Activated CD4-positive, alpha-beta T cell treated with anti-CD3 and anti-CD28 coated beads for 36 hours (primary cell): ENCODE data around the gene DUSP10. TPM values are rescaled to one million over a fixed set of nuclear protein-coding genes. Genes with fewer than 3 reads are reported as not detected.
A peak's percentile ranks its signal among the peaks of the same experiment; 100 is the strongest.

Source experiments
- ATAC-seq: fragments of 200-7000 bp; cut with Tn5 transposase; one replicate; pipeline ENCODE4 v1.10.0; 2021; ENCODE audit warnings: mild to moderate bottlenecking, moderate library complexity
- CTCF ChIA-PET: fragments of 350-600 bp; sonication (Branson Sonifier 250); formaldehyde crosslinking; loops from one replicate; lab custom pipeline; 2021; ENCODE audit warnings: antibody characterized with exemption; lab: Charles Lee
- POLR2A ChIA-PET: fragments of 350-600 bp; sonication (Branson Sonifier 250); formaldehyde crosslinking; loops from one replicate; lab custom pipeline; 2021; ENCODE audit warnings: antibody characterized with exemption, inconsistent platforms; lab: Charles Lee
- DNase-seq: peaks from one replicate; pipeline ENCODE4 v3.0.0-alpha.2; 2020
- H3K27ac Mint-ChIP-seq: one replicate; pipeline ENCODE4 v1.8.0; 2021; ENCODE audit warnings: mixed read lengths
- H3K27me3 Mint-ChIP-seq: one replicate; pipeline ENCODE4 v1.8.0; 2021; ENCODE audit warnings: mixed read lengths
- H3K36me3 Mint-ChIP-seq: one replicate; pipeline ENCODE4 v1.8.0; 2021; ENCODE audit warnings: low read depth, mixed read lengths
- H3K4me1 Mint-ChIP-seq: one replicate; pipeline ENCODE4 v1.8.0; 2021; ENCODE audit warnings: mixed read lengths
- H3K4me3 Mint-ChIP-seq: one replicate; pipeline ENCODE4 v1.8.0; 2021; ENCODE audit warnings: mild to moderate bottlenecking, moderate library complexity, mixed read lengths
- H3K9me3 Mint-ChIP-seq: one replicate; pipeline ENCODE4 v1.8.0; 2021; ENCODE audit warnings: low read depth, mixed read lengths
- intact Hi-C, 2 experiments: fragments of 100-400 bp; cut with DNase I in 1 of 2; cut with micrococcal nuclease in 1 of 2; formaldehyde crosslinking; loops; one replicate each; pipeline versions ENCODE4 v1.14.2 to v1.15.1; 2022 to 2024; cut with DNase I, micrococcal nuclease
- total RNA-seq, 2 experiments: library from RNA; stranded (reverse); gene quantifications; one replicate each; pipeline ENCODE4 v1.2.3, GENCODE V29; 2021

The DUSP10 gene
- total RNA-seq, 2 experiments from 2014 or later = 7.3 to 9.2 TPM

DNA sequence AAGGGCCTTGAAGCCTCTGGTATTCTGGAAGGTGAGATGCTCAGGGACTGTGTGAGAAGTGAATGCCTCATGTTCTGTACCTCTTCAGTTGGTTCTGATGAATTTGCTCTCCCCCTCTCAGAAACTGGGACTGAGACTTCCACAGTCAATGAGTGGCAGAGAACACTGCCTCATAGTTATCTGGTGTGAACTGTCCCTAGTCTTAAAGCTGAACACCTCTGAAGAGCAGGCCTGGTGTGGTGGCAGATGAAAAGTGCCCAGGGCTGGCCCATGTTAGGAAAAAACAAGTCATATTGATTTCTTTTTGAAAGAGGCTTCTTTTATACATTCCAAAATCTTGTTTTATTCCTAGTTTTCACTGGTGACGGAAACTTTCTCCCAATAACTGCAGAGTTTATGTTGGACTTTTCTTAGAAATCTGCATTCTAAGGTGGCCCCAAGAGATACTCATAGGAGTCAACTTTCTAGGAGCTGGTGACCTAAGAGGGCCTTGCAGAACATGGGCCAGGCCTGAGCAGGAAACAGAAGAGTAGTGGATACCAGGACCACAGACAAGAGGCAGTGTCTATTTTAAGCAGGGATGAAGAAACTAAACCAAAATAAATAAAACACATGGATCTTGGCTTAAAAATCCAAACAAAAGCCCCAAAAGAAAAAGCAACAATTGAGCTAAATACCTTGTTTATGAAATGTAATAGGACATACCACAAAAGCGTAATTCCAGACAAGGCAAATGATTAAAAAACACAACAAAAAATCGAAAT is 19.5 kb downstream of the DUSP10 start:
- no peak overlapping the region for H3K27ac Mint-ChIP-seq
- H3K36me3 Mint-ChIP-seq = peaks cover 35% of the 10 kb centered on the region
- H3K27me3 Mint-ChIP-seq = no peaks in the 10 kb centered on the region
- intact Hi-C loops = no loop called here
- peaks cover 50% of the 10 kb centered on the region for H3K4me1 Mint-ChIP-seq
- DNase-seq = no peak
- ATAC-seq = no peak
- no peak overlapping the region for H3K4me3 Mint-ChIP-seq
- ChIA-PET POLR2A (no interaction called here), CTCF (interaction anchor here (1.2 to 2.1 kb wide), 3 partner anchors 9 to 12 kb away, joined by 4 to 5 read pairs (median 5); no protein-coding TSS in a partner anchor)
- H3K9me3 Mint-ChIP-seq = peaks cover 9% of the 10 kb centered on the region

DNA sequence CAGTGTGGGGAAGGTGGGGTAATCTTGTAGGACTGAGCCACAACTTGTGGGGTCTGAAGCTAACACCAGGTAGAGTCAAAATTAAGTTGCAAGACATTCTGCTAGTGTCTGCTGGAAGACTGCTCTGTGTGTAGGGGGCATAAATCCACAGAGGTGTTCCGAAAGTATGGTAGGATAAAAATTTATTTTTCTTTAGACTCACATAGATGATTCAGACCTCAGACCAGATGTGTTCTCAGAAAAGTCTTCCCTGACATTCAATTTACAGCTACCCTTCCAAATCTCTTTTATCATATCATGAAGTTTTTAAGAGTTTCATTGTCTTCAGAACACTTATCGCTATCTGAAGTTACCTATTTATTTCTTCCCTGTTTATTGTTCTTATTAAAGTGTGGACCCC is 21.3 kb downstream of the DUSP10 start:
- POLR2A ChIA-PET = no interaction called here
- Mint-ChIP-seq H3K27ac (no peak overlapping the region), H3K36me3 (peaks cover 33% of the 10 kb centered on the region), H3K27me3 (no peaks in the 10 kb centered on the region), H3K4me1 (peaks cover 41% of the 10 kb centered on the region), H3K9me3 (peaks cover 9% of the 10 kb centered on the region), H3K4me3 (no peak overlapping the region)
- DNase-seq = no peak
- ATAC-seq = no peak
- intact Hi-C loops = no loop called here
- CTCF ChIA-PET = interaction anchor here (1.3 kb wide), 1 partner anchor 8 kb away, joined by 4 read pairs; no protein-coding TSS in a partner anchor

DNA sequence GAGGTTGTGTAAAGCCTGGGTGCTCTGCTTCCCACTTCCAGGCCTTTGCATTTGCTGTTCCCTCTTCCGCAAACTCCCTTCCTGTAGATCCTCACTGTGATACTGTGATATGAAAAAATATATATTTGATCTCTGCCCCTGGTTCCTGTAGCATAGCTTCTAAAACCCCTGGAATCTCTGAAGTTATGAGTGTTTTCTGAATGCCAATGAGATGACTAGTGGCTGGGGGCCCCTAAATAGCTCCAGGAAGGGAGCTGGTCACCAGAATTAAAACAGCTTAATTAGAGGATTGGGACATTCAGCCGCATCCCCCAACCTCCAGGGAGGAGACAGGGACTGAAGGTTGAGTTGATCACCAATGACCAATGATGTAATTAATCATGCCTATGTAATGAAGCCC is 21.9 kb downstream of the DUSP10 start:
- Mint-ChIP-seq H3K4me1 (peaks cover 39% of the 10 kb centered on the region), H3K36me3 (peaks cover 32% of the 10 kb centered on the region), H3K4me3 (no peak overlapping the region), H3K27ac (no peak overlapping the region), H3K9me3 (peaks cover 9% of the 10 kb centered on the region), H3K27me3 (no peaks in the 10 kb centered on the region)
- CTCF ChIA-PET = interaction anchor here (0.6 to 1.3 kb wide), 2 partner anchors 9 to 150 kb away, joined by 3 to 4 read pairs; no protein-coding TSS in a partner anchor
- intact Hi-C loops = no loop called here
- DNase-seq = no peak
- ATAC-seq = no peak
- POLR2A ChIA-PET = no interaction called here

DNA sequence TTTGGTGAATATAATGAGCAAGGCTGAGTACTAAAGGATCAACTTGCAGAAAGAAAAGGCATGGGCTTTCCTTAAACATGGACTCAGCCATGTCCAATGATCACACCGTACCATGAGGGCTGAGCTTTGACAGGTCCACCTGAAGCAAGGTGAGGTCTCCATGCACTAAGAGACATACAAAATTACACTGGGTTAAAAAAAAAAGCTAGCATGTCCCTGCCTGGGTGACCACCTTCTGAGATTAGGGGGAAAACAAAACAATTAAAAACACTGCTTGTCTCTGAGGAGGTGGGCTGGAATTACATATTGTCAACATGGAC is 22.7 kb downstream of the DUSP10 start:
- CTCF ChIA-PET = interaction anchor here (0.6 kb wide), 1 partner anchor 150 kb away, joined by 3 read pairs; no protein-coding TSS in a partner anchor
- Mint-ChIP-seq H3K4me3 (no peak overlapping the region), H3K27me3 (no peaks in the 10 kb centered on the region), H3K4me1 (peaks cover 41% of the 10 kb centered on the region), H3K27ac (no peak overlapping the region), H3K9me3 (peaks cover 4% of the 10 kb centered on the region), H3K36me3 (peaks cover 32% of the 10 kb centered on the region)
- POLR2A ChIA-PET = interaction anchor here (0.9 kb wide), 1 partner anchor 30 kb away, joined by 4 read pairs; no protein-coding TSS in a partner anchor
- no peak for DNase-seq
- no peak for ATAC-seq
- intact Hi-C loops = no loop called here

DNA sequence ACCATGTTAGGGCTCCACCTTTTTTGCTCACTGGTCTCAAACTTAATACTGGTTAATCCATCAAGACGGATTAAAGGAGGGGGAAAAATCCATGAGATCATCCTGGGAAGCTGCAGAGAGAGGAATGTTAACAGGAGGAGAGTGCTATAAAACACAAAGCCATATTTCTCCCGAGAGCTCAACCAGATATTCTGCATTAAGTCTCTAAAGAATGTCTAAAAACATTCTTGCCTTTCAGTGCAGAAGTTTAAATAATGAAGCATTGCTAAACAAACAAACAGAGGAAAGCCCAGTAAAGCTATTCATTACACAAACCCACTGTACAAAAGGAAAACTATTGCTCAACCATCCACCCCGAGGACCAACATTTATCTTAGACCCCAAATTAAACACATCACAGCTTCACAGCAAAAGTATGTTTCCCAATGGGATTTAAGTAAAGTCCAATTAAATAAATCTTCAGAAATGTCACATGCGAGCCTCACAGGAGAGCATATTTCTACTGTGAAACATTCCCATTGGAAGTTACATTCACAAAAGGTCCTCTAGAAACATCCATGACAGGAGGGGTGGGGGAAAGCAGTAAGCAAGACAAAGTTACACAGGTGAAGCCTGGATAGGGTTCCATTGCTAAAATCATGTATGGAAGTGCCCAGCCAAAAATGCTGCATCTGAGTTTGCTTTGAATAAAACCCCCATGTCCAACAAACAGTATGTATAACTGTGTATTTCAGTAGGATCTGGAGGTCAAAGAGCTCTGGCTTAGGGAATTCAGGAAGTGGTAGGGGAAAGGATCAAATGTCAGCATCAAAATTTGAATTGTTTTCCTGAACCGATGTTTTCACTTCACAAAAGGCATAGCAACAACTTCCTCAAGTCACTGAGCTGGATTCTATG is 23.3 kb downstream of the DUSP10 start:
- DNase-seq = no peak
- intact Hi-C loops = no loop called here
- ATAC-seq = no peak
- Mint-ChIP-seq H3K9me3 (peaks cover 3% of the 10 kb centered on the region), H3K36me3 (peaks cover 27% of the 10 kb centered on the region), H3K4me1 (peaks cover 44% of the 10 kb centered on the region), H3K27ac (no peak overlapping the region), H3K27me3 (no peaks in the 10 kb centered on the region), H3K4me3 (no peak overlapping the region)
- ChIA-PET CTCF (interaction anchor here (0.8 kb wide), 1 partner anchor 14 kb away, joined by 3 read pairs; no protein-coding TSS in a partner anchor), POLR2A (interaction anchor here (0.9 kb wide), 1 partner anchor 29 kb away, joined by 4 read pairs; no protein-coding TSS in a partner anchor)

DNA sequence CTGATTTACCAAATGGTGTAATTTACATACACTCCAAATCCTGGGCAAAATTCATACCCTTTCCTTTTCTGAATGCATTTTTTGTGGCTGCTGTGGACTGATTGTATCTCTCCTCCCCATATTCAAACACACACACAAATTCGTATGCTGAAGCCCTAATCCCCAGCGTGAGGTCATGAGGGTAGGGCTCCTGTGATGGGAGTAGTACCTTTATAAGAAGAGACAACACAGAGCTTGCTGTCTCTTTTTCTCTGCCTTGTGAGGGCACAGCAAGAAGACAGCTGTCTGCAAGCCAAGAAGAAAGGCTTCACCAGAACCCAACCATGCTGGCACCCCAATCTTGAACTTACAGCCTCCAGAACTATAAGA is 24.4 kb downstream of the DUSP10 start:
- ATAC-seq (no peak), DNase-seq (no peak)
- H3K36me3 Mint-ChIP-seq = peaks cover 15% of the 10 kb centered on the region
- no peak overlapping the region for H3K27ac Mint-ChIP-seq
- no peak overlapping the region for H3K4me3 Mint-ChIP-seq
- CTCF ChIA-PET = interaction anchor here (1.0 kb wide), 1 partner anchor 150 kb away, joined by 3 read pairs; no protein-coding TSS in a partner anchor
- peaks cover 46% of the 10 kb centered on the region for H3K4me1 Mint-ChIP-seq
- POLR2A ChIA-PET = no interaction called here
- H3K27me3 Mint-ChIP-seq = no peaks in the 10 kb centered on the region
- intact Hi-C loops = no loop called here
- H3K9me3 Mint-ChIP-seq = peaks cover 3% of the 10 kb centered on the region

DNA sequence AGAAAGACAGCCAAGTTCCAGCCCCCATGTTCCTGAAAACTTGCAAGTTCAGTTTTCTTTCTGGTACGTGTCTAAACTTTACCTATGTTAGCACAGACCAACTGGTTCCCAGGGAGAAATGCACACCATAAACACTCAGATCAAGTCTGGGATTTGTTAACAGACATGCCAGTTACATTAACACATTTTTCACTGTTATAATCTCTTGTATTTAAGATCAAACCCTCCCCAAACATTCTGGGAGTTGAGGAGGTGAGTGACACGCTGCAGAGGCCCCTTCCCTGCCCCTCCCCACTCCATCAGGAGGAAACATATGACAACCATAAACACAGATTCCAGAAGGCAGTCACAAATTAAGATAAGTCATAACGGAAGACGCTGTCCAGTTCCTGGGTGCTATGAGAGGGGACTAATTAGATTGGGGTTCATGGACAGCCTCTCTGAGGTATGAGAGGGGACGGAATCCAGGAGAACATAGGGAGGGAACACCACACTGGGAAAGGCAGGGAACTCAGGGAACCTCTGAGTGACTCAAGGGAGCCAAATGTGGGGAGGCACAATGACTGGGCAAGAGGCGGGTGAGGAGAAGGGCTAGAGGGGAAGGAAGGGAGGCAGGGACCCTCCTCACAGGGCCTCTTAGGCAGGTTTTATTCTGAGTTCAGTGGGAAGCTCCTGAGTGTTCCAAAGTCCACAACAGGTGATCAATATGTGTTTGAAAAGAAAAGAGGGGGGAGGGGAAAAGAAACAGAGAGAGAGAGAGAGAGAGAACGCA is 25.0 kb downstream of the DUSP10 start:
- H3K4me3 Mint-ChIP-seq = no peak overlapping the region
- H3K36me3 Mint-ChIP-seq = peaks cover 12% of the 10 kb centered on the region
- H3K27me3 Mint-ChIP-seq = no peaks in the 10 kb centered on the region
- ChIA-PET CTCF (interaction anchor here (1.0 kb wide), 1 partner anchor 151 kb away, joined by 3 read pairs; no protein-coding TSS in a partner anchor), POLR2A (no interaction called here)
- no peak overlapping the region for H3K27ac Mint-ChIP-seq
- DNase-seq = no peak
- H3K9me3 Mint-ChIP-seq = peaks cover 3% of the 10 kb centered on the region
- intact Hi-C loops = no loop called here
- ATAC-seq = no peak
- peaks cover 47% of the 10 kb centered on the region for H3K4me1 Mint-ChIP-seq

DNA sequence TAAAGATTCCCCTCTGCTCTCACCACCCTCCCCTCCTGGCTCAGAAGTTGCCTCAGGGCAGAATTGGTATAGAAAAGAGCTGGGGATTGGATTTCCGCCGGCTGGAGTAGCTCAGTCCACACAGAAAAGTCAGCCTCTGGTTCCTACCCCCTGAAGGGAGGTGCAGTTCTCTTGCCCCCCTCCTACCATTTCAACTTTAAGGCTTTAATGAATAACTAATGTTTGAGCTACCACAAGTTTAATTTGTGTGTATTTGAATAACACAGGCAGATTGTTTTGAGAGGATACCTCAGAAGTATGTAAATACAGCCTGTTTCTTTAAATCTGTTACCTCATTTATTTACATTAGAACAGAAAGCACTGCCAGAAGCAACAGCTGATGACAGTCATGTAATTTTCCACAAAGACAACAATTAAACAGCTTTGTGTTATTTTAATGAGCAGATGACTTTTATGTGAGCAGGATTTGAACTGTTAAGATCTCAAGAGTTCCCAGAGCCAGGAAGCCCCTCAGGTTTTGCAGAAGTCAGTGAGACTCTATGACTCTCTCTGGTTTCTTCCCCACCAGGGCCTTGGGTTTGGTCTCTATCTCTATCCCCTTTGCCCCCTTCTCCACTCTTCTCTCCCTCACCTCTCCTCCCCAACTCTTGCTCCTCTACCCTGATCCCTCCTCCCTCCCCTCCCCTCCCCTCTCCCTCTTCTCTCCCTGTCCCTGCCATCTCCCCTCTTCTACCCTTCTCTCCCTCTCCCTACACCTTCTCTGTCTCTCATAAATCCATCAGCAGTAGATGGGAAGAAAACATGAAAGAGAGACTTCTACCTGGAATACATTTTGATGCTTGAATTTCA is 26.3 kb downstream of the DUSP10 start:
- H3K4me1 Mint-ChIP-seq = peaks cover 57% of the 10 kb centered on the region
- no peaks in the 10 kb centered on the region for H3K27me3 Mint-ChIP-seq
- DNase-seq (no peak), ATAC-seq (no peak)
- no peak overlapping the region for H3K4me3 Mint-ChIP-seq
- H3K9me3 Mint-ChIP-seq = peaks cover 3% of the 10 kb centered on the region
- ChIA-PET POLR2A (interaction anchor here (1.4 kb wide), 1 partner anchor 26 kb away, joined by 4 read pairs; the partner anchor contains the start of gene DUSP10), CTCF (interaction anchor here (0.6 to 1.2 kb wide), 4 partner anchors 10 to 26 kb away, joined by 3 to 4 read pairs (median 3); partner anchors contain the start of gene DUSP10)
- intact Hi-C loops = no loop called here
- peaks cover 12% of the 10 kb centered on the region for H3K36me3 Mint-ChIP-seq
- no peak overlapping the region for H3K27ac Mint-ChIP-seq

DNA sequence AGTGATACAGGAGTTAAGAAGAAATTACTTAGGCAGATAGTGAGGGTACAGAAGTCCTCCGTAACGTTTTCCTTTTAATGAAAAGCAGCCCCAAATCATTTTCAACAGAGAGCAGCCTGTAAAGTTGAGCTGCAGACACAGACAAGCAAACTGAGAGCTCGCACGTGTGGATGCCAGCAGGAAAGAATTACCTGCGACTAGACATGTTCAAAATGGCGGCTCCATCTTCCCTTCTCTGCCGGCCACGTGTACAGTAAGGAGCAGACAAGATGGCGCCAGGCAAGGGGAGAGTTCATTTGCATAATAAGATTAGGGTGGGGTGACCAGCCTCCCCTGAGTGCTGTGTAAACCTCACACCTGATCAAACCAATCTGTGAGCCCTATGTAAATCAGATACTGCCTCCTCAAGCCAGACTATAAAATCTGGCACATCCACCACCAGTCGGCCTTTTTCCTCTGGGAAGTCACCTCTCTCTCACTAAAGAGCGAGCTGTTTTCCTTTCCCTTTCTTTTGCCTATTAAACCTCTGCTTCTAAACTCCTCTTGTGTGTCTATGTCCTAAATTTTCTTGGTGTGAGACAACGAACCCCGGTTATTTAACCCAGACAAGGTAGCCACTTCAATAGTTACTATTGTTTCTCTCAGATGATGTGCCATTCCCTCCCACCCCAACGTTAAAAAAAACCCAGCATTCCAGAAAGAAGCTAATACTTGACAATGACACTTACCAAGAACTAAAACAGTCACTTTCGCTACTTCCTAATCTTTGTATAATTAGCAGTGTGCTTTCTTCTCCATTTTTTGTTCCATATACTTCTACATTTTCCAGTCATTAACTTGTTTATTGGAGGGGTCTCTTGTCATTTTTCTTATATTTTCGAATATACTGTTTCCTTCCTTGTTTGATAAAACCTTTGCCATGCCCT is 27.4 kb downstream of the DUSP10 start:
- DNase-seq (no peak), ATAC-seq (no peak)
- peak overlapping the region; percentile 55 for H3K27ac Mint-ChIP-seq
- H3K27me3 Mint-ChIP-seq = no peaks in the 10 kb centered on the region
- intact Hi-C loops = no loop called here
- no peak overlapping the region for H3K4me3 Mint-ChIP-seq
- H3K36me3 Mint-ChIP-seq = peaks cover 8% of the 10 kb centered on the region
- CTCF ChIA-PET = interaction anchor here (0.6 to 1.4 kb wide), 5 partner anchors 8 to 27 kb away, joined by 3 to 5 read pairs (median 3); partner anchors contain the start of gene DUSP10
- POLR2A ChIA-PET = interaction anchor here (1.4 kb wide), 1 partner anchor 27 kb away, joined by 4 read pairs; the partner anchor contains the start of gene DUSP10
- H3K4me1 Mint-ChIP-seq = peaks cover 62% of the 10 kb centered on the region
- peaks cover 3% of the 10 kb centered on the region for H3K9me3 Mint-ChIP-seq
